Testis (tissue), 2 donors: Measurements from ENCODE around the gene CRYBB1.

ENCODE experiments used
- POLR2A ChIP-seq: fragments of 450-650 bp; IDR thresholded peaks from one replicate; pipeline ENCODE4 v1.6.1; 2017; ENCODE audit warnings: antibody characterized with exemption, mild to moderate bottlenecking, moderate library complexity
- TF ChIP-seq, protein P1 (sequence below), 3 experiments: fragments of 450-650 bp in 2 of 3; fragments of 200-600 bp in 1 of 3; sonication (generic) in 1 of 3; IDR thresholded peaks; one replicate each; pipeline ENCODE4 v1.5.1; 2016 to 2019; ENCODE audit warnings: antibody characterized with exemption in 3 of 3, mild to moderate bottlenecking in 2 of 3, moderate library complexity in 1 of 3

DNA sequence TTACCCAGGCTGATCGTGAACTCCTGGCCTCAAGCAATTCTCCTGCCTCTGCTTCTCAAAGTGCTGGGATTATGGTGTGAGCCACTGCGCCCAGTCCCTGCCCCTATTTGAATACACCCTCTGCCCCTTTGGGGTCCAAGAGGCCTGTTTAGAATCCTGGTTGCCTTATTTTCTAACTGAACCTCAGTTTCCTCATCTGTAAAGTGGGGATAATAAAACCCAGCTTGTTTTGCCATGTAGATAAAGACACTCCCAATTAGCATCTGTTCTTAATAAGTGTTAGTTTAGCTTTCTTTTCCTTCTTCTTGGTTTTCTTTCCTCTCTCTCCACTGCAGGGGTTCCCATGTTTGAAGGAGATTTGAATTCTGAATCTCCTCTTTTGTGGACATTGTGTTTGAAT, 44.3 kb upstream of the CRYBB1 start:
- TF ChIP-seq, protein P1, sequence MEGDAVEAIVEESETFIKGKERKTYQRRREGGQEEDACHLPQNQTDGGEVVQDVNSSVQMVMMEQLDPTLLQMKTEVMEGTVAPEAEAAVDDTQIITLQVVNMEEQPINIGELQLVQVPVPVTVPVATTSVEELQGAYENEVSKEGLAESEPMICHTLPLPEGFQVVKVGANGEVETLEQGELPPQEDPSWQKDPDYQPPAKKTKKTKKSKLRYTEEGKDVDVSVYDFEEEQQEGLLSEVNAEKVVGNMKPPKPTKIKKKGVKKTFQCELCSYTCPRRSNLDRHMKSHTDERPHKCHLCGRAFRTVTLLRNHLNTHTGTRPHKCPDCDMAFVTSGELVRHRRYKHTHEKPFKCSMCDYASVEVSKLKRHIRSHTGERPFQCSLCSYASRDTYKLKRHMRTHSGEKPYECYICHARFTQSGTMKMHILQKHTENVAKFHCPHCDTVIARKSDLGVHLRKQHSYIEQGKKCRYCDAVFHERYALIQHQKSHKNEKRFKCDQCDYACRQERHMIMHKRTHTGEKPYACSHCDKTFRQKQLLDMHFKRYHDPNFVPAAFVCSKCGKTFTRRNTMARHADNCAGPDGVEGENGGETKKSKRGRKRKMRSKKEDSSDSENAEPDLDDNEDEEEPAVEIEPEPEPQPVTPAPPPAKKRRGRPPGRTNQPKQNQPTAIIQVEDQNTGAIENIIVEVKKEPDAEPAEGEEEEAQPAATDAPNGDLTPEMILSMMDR (IDR thresholded peaks at IDR 0.05), result no peak
- TF ChIP-seq POLR2A, result no peak
